ENCODE data around the gene DGCR8.
A peak's percentile ranks its signal among the peaks of the same experiment; 100 is the strongest.

The DGCR8 gene

GRCh38 chr22:20128619-20128901, 48.5 kb downstream of the DGCR8 start:
- no peak for DNase-seq

- DNase-seq: no peak
These were observed 49.1 kb downstream of the DGCR8 start for GRCh38 chr22:20128902-20129746.

DNA sequence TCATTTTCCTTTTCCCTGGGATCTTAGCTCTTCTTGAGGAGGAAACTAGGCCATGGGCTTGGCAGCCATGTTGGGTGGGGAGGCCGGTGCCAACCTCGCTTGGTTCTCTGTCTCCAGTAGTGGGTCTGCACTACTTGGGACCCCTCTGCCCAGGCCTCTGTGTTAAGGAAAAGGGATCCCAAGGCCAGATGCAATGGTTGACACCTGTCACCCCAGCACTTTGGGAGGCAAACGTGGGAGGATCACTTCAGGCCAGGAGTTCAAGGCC, 49.6 kb downstream of the DGCR8 start:
- DNase-seq: no peak

GRCh38 chr22:20130319-20130718, 50.3 kb downstream of the DGCR8 start:
- DNase-seq: no peak

GRCh38 chr22:20130731-20131596, 50.9 kb downstream of the DGCR8 start:
- peak; percentile 46 for DNase-seq

- DNase-seq: no peak
These were observed 51.5 kb downstream of the DGCR8 start, which contains the start of gene ZDHHC8 for GRCh38 chr22:20131597-20131858. Gene ZDHHC8, plus strand, starts transcription at chr22:20131804. Its CDS starts 144 bp downstream, at chr22:20131948.

DNA sequence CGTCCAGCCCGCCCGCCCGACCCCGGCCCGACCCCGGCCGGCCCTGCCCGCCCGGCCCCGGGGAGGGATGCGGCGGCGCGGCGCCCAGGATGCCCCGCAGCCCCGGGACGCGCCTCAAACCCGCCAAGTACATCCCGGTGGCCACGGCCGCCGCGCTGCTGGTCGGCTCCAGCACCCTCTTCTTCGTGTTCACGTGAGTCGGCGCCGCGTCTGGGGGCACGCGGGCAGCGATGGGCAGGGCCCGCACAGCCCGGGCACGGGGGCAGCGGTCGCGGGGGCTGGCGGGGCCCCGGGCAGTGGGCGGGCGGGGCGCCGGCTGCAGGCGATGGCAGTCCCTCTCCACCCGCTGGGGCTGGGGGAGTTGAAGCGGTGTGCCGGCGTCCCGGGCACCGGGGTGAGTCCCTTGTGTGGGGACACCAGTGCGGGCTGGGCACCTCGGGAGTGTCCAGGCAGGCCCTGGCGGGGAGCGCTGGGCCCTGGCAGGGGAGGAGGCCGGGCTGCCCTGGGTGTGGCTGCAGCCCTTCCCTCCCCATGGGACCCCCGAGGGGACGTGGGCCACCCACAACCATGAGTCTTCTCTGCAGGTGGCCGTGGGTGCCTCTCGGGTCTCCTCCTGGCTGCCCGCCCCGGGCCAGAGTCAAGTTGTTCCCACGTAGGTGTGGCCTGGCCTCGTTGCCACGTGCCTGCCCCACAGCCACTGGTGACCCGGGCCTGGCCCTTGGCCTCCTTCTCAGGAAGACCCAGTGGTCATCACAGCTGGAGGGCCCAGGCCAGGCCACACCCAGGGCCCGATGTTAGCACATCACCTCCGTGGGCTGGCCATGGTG, 52.0 kb downstream of the DGCR8 start:
- no peak for DNase-seq

DNA sequence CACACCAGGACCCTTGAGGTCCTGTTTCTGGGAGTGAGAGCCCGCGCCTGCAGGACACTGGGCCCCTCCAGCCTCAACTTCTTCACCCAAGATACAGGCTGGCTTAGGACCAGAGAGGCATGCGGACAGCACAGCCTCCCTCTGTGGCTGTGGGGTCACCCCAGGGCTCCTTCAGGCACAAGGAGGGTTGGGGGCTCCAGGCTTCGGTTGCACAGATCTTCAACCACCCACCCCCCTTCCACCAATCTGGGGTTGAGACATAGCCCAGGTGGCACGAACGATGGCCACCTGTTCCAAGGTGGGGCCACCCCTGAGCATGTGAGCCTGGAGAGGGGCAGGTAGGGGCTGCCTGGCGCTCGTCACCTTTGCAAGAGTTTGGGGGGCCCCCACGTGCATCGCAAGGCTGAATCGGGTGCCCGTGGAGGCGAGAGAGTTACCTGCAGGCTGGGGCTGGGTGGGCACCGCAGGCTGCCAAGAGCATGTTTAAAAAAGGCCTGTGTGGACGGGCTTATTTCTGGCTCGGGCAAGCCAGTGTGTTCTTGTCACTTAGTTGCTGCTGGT, 52.7 kb downstream of the DGCR8 start:
- no peak for DNase-seq

GRCh38 chr22:20133930-20134549, 54.0 kb downstream of the DGCR8 start:
- DNase-seq: no peak

DNA sequence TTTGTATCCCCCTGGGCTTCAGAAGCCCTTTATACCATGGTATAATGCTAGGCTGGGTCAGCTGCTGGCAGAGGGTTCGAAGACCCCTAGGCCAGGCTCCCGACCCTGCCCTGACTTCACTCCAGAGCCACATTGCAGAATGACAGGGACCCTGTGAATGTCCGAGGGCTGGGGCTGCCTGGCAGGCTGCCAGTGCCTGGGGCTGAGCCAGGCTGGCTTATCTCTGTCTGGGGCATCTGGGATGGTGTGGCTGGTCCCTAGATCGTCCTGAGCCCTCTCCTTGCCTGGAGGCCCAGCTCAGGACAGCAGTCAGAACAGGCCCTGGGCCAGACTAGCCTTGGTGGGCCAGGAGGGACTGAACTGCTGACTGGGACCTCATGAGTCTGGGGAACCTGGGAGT, 55.2 kb downstream of the DGCR8 start:
- DNase-seq: no peak

DNA sequence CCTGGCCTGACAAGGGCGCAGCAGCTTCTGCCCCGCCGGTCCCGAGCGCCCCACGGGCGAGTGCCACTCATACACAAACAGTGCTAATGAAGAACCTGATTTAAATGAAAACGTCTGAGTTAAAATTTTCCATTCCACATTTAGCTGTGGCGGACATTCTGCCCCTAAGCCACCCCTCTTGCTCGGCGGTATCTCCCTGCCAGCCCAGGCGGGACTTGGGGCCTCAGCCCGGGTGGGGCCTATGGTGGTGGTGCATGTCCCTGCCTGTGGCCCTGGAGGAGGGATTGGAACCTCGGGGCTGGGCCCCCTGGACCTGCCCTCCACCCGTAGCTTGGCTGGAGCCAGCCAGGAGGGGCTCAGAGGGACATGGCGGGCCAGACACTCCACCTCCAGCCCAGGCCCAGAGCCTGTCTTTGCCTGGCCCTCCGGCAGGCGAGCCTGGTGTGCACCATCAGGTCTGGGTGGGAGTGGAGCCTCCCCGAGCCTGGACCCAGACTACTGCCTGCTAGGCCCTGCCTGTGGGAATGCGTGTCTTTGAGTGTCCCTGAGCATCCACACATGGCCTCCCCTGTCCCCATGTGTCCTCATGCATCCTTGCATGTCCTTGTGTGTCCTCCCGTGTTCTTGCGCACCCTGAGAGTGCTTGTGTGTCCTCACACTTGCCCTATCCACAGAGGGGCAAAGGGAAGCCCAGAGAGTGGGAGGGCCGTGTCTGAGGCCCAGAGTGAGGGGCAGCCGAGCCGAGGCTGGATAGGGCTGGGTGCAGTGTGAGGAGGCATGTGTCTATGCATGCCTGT, 56.0 kb downstream of the DGCR8 start:
- no peak for DNase-seq

- DNase-seq: no peak
These were observed 56.5 kb downstream of the DGCR8 start for GRCh38 chr22:20136603-20136873.

DNA sequence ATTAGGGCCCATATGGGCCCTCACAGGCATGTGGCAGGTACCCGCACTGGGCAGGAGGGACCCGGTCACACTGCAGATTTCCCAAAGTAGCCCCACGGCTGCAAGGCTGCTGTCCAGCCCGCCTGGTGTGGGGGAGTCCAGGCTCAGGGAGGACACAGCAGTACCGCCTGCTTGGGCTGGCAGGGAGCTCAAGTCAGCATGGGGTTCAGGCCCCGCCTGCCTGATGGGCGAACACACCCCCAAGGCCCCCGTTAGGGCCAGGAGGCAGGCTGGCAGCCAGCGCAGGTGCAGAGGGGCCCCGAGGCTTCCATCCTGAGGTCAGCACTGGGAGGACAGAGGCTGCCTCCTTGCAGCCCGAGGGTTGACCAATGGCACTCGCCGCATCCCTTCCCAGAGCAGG, 57.1 kb downstream of the DGCR8 start:
- no peak for DNase-seq

DNA sequence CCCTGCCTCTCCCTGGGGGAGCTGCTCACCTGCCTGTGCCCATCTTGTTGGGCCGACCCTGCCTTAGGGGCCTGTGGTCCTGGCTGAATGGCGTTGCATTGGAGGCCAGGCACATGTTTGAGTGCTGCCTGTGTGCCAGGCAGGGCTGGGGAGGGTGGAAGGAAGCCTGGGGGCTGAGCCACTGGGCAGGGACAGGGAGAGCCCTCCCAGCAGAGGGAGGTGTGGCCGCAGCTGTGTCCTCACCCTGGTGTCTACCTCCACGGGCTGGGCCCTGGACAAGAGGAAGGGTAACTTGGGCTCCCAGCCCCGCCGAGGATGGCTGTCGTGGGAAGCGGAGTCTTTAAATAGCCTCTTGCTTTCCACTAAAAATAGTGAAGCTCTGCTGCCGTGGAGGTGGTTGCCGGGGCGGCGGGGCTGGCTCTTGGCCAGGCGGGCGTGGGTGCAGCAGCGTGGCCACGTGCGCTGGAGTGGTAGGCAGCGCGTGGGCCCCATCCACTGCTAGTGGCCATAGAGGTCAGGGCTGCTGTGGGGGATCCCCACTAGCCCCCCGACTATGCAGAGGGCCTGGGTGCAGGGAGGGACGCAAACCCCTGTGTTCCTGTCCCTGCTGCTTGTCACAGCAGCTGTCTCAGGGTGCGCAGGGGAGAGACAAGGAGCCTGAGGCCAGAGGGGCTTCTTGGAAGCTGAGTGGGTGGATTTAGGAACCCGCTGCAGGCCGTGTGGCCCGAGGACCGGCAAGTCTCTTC, 57.8 kb downstream of the DGCR8 start:
- DNase-seq: no peak

GRCh38 chr22:20138417-20138738, 58.3 kb downstream of the DGCR8 start:
- DNase-seq: no peak

GRCh38 chr22:20138868-20139267, 58.8 kb downstream of the DGCR8 start:
- DNase-seq: no peak

GRCh38 chr22:20139391-20140106, 59.5 kb downstream of the DGCR8 start:
- DNase-seq: no peak

DNA sequence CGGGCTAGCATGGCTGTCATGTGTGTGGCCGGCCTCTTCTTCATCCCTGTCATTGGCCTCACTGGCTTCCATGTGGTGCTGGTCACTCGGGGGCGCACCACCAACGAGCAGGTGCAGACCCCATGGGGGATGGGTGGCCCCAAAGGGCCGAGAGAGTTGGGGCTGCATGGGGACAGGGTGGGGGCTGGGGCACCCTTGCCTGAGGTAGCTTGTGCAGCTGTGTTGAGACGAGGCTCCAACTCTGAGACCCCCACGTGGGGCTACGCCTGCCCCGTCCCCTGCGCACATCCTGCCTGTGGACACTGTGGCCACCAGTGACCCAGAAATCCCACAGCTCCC, 60.0 kb downstream of the DGCR8 start:
- no peak for DNase-seq

GRCh38 chr22:20140521-20140964, 60.5 kb downstream of the DGCR8 start:
- no peak for DNase-seq

- DNase-seq: peak; percentile 96
These were observed 61.4 kb downstream of the DGCR8 start for GRCh38 chr22:20141186-20142077.

Data from kidney glomerular epithelial cell (primary cell).